ENCODE results near the gene TSSK6.

TSSK6 gene

DNA sequence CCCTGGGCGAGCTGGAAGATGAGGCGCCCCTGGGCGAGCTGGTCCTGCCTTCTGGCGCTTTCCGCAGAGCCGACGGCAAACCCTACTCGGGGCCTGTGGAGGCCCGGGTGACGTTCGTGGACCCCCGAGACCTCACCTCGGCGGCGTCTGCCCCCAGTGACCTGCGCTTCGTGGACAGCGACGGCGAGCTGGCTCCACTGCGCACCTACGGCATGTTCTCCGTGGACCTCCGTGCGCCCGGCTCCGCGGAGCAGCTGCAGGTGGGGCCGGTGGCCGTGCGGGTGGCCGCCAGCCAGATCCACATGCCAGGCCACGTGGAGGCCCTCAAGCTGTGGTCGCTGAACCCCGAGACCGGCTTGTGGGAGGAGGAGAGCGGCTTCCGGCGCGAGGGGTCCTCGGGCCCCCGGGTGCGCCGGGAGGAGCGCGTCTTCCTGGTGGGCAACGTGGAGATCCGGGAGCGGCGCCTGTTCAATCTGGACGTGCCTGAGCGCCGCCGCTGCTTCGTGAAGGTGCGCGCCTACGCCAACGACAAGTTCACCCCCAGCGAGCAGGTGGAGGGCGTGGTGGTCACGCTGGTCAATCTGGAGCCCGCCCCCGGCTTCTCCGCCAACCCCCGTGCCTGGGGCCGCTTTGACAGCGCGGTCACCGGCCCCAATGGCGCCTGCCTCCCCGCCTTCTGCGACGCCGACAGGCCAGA is 29.1 kb upstream of the TSSK6 start:
- DNase-seq: no peak

GRCh38 chr19:19543640-19544039 is 28.3 kb upstream of the TSSK6 start:
- no peak for DNase-seq

- DNase-seq: no peak
These were observed 27.8 kb upstream of the TSSK6 start for GRCh38 chr19:19543101-19543500.

DNA sequence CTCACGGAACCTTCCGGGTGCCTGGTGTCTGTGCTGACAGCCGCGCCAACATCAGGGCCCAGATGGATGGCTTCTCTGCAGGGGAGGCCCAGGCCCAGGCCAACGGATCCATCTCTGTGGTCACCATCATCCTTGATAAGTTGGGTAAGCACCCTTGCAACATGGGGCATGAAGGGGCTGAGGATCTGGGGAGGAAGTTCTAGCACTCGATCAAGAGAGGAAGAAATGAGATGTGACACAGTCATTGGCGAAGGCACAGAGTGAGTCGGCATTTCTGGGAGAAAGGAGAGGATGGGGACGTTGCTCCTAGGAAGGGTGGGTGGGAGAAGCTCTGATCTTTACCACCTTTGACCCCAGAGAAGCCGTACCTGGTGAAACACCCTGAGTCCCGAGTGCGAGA is 27.2 kb upstream of the TSSK6 start:
- no peak for DNase-seq

DNA sequence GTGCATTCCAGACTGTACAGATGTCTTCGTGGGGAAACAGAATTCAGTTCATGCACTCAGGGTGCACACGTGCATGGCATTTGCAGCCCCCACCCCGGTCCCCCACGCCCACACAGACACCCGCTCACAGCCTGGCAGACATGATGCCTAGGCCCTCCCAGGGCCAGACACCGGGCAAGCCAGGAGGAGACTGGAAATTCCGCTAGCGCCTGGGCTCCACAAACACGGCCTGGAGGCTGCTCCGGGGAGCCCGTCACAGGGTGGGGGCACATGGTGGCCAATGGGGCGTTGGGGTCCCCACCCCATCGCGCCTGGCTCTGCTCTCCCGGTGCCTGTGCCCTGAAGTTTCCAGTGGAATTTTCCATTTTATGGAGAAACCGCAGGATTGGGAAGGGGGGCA is 26.3 kb upstream of the TSSK6 start:
- DNase-seq: no peak

GRCh38 chr19:19540715-19541515 is 25.6 kb upstream of the TSSK6 start:
- DNase-seq: peak; percentile 84

- peak; percentile 82 for DNase-seq
These were observed 24.8 kb upstream of the TSSK6 start for GRCh38 chr19:19540064-19540714.

GRCh38 chr19:19539698-19540063 is 24.3 kb upstream of the TSSK6 start:
- no peak for DNase-seq

GRCh38 chr19:19538785-19539166 is 23.4 kb upstream of the TSSK6 start:
- no peak for DNase-seq

- peak; percentile 49 for DNase-seq
These were observed 22.9 kb upstream of the TSSK6 start, which contains the start of gene CILP2 for GRCh38 chr19:19538061-19538784. Gene CILP2 (plus strand): TSS chr19:19538265. CDS start chr19:19538350, 85 bp downstream.

- peak; percentile 43 for DNase-seq
These were observed 22.0 kb upstream of the TSSK6 start for GRCh38 chr19:19537075-19538048.

DNA sequence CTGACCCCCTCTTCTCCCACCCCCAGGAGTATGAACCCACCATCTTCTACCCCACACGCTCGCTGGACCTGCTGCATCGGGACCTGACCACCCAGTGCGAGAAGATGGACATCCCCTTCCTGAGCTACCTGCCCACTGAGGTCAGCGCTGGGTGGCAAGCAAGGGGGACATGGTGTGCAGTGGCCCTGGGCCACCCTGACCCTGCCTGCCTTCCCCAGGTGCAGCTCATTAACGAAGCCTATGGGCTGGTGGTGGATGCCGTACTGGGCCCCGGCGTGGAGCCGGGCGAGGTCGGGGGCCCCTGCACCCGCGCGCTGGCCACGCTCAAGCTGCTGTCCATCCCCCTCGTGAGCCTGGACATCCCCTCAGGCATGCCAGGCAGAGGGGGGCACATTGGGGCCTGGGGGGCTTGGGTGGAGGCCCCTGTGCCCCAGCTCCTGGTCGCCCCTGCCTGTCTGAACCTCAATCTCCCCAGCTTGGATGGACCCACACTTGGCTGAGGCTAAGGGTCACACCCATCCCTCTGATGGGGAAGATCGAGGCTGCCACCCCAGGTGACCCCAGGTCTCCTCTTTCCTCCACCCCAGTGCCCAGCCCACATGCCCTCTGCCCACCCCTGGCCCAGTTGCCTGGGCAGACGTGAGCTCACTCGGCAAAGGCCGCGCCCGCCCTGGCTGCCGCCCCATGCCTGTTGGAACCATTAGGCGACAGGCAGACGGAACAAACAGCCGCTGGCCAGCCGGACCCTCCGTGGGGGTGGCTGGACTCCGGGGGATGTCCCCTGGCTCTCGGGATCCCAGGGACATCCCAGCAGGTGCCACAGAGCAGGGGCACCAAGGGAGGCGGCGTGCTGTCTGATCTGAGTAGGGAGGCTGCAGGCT is 20.2 kb upstream of the TSSK6 start:
- no peak for DNase-seq

GRCh38 chr19:19534556-19535265 is 19.4 kb upstream of the TSSK6 start:
- DNase-seq: no peak

GRCh38 chr19:19533841-19534240 is 18.5 kb upstream of the TSSK6 start:
- DNase-seq: no peak

DNA sequence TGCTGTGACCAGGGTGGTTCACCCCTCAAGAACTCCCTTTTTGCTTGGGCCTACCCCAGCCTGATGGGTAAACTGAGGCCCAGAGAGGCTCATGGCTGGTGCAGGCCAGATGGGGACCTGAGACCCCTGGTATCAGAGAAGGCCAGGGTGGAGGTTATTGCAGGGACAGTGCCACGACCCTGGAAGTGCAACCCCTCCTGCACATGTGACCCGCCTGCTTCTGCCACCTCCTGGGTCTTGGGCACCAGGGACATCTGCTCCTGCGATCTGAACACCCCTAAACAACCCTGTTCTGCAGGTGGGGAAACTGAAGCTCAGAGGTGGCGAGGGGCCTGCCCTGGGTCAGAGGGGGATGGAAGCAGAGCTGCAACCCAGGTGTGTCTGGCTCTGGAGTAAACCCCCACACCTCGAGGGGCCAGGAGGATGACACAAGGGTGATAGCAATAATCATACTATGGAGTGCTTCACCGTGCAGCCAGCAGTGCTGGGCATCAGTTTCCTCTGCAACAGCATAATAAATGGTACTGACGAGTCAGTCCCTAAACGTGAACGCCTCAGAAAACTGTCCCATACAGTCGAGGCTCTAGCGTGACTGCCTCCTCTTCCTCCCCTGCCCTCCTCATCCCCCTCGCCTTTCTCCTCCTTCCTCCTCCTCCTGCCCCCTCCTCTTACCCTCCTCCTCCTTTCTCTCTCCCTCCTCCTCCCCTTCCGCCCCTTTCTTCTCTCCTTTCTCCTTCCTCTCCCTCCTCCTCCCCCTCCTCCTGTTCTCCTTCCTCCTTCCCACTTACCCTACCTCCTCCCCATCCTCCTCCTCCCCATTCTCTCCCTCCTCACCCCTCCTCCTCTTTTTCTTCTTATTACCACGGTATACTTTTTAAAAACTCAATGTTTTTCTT is 17.7 kb upstream of the TSSK6 start:
- no peak for DNase-seq

DNA sequence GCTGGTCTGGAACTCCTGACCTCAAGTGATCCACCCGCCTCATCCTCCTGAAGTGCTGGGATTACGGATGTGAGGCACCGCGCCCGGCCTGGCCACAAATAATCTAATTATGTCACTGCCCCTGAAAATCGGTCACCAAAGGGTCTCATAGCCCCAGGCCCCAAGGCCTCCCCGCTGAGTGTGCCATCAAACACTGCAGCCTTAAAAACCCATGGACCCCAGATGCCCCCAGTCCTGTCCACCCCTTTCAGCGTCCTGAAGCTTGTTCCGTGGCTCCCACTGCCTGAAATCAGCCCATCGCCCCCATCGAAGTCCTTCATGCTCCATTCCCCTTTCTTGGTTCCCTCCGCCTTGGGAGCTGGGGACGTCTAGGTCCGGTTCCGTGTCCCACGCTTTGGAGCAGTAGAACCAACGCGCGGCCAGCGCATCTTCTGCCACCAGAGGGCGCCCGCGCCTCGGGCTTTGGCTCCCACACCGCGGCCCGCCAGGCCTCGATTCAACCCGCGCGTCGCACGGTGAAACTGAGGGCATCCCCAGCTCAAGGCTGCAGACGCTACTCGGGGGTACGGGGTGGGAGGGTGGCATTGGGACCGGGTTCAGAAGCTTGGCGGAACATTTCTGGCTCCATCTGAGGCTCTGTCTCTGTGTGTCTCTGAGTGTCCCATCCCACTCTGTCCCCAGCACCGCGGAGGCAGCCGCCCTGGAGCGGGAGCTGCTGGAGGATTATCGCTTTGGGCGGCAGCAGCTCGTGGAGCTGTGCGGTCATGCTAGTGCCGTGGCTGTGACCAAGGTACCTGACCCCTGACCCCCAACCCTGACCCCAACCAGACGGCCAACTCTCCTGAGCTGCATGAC is 16.8 kb upstream of the TSSK6 start:
- DNase-seq: peak; percentile 86

GRCh38 chr19:19530889-19531288 is 15.5 kb upstream of the TSSK6 start:
- no peak for DNase-seq

DNA sequence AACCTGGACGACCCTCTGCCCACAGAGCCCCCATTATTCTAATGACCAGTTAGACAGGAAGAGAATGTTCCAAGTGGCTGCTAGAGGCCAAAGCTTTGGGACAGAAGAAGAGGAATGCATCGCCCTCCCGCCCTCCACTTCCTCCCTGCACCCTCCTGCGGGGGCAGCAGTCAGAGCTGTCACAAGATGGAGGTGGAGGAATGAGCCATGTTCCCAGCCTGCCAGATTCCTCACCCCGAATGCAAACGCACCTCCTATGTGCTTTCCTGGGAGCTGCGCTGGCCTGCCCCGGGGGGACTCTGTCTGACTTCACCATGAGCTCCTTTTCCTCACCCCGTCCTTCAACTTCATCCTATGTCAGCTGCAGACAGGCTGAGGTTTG is 15.1 kb upstream of the TSSK6 start:
- no peak for DNase-seq

Measured in CD4-positive, alpha-beta T cell treated with Interleukin-12 subunit alpha and Interleukin-12 subunit beta, for 1 hour (primary cell).